ENCODE measurements around the gene KRT73. TPM values are rescaled to one million over a fixed set of nuclear protein-coding genes. Genes with fewer than 3 reads are reported as not detected.

The KRT73 gene
- total and polyA plus RNA-seq, 2 donors (not counting 3 experiments of a cell fraction or from before 2014, with no cell fraction given) = not detected

- ChIA-PET POLR2A (no interaction called here), CTCF (no interaction called here)
- no peak overlapping the region for H3K9ac ChIP-seq (replicated peaks; ENCODE audit: extremely low read depth, insufficient read depth, low read length)
- H4K20me1 ChIP-seq (replicated peaks; ENCODE audit: control insufficient read depth, extremely low read depth, insufficient read depth, low read length) = no peaks in the 10 kb centered on the region
- H3K27ac ChIP-seq (ENCODE audit: insufficient read depth, low read depth, low read length) = no peak overlapping the region
- no peak for DNase-seq (ENCODE audit: low read depth, low spot score)
- BruUV-seq (replicated peaks) = no TSS peak
- FAIRE-seq = no peak
- H3K4me2 ChIP-seq (ENCODE audit: insufficient read depth, low read length) = no peak overlapping the region
- peaks cover 20 to 39% of the 10 kb centered on the region in 2 experiments for H3K27me3 ChIP-seq (ENCODE audit: control insufficient read depth in 2 of 2, insufficient read depth in 2 of 2, low read length in 2 of 2)
- H3K4me3 ChIP-seq (replicated peaks in 1 of 3; ENCODE audit: insufficient read depth in 1 of 3, low read depth in 1 of 3, low read length in 3 of 3) = no peak overlapping the region
- no peaks in the 10 kb centered on the region for H3K9me1 ChIP-seq (replicated peaks; ENCODE audit: control insufficient read depth, extremely low read depth, insufficient read depth, low read length)
- intact Hi-C loops (cut with micrococcal nuclease) (no loop called here), dilution Hi-C loops (cut with MboI; ENCODE audit: extremely low pct_ligation_motif_present, low sequenced_read_pairs) (no loop called here)
- no peaks in the 10 kb centered on the region for H3K9me3 ChIP-seq (replicated peaks; ENCODE audit: control insufficient read depth, insufficient read depth, low read length)
- no peak for TF ChIP-seq MYC (IDR thresholded peaks at IDR 0.05; ENCODE audit: low read depth, low read length)
- no peak for TF ChIP-seq POLR2AphosphoS5 (IDR thresholded peaks at IDR 0.05; ENCODE audit: insufficient read depth, low read depth, low read length)
- no peak for TF ChIP-seq CTCF (IDR thresholded peaks at IDR 0.05; ENCODE audit: extremely low read depth in 1 of 2, insufficient read depth in 1 of 2, low read depth in 1 of 2, low read length in 2 of 2)
- TF ChIP-seq POLR2A (IDR thresholded peaks at IDR 0.05; ENCODE audit: low read depth, low read length) = no peak
- TF ChIP-seq FOS (IDR thresholded peaks at IDR 0.05; ENCODE audit: borderline replicate concordance, insufficient read depth, low read length) = no peak
- TF ChIP-seq GATA2 (IDR thresholded peaks at IDR 0.05; ENCODE audit: insufficient read depth, insufficient read length, low read depth, low read length) = no peak
- no peak for TF ChIP-seq JUN (IDR thresholded peaks at IDR 0.05; ENCODE audit: borderline replicate concordance, insufficient read depth, insufficient read length, low read depth)
- TF ChIP-seq EZH2 (IDR thresholded peaks at IDR 0.05; ENCODE audit: borderline replicate concordance, low read depth, low read length, severe bottlenecking) = no peak
- TF ChIP-seq MAX (IDR thresholded peaks at IDR 0.05; ENCODE audit: insufficient read depth, insufficient read length) = no peak
- H2AFZ ChIP-seq (ENCODE audit: low read depth, low read length) = no peak overlapping the region
- H3K4me1 ChIP-seq (ENCODE audit: control insufficient read depth, extremely low read depth, insufficient read depth, low read length) = no peaks in the 10 kb centered on the region
- H3K36me3 ChIP-seq (ENCODE audit: control insufficient read depth in 2 of 2, extremely low read depth in 1 of 2, insufficient read depth in 2 of 2, low read length in 2 of 2) = no peaks in the 10 kb centered on the region
- H3K79me2 ChIP-seq (ENCODE audit: control insufficient read depth, insufficient read depth, low read length) = no peaks in the 10 kb centered on the region
These were observed 15.8 kb downstream of the KRT73 start for GRCh38 chr12:52602552-52602951.
